Ecto neural progenitor cell (in vitro differentiated cells): ENCODE data around the gene SNX20.

Experiments used
- DNase-seq: peaks from one replicate; pipeline ENCODE4 v3.0.0-alpha.2; 2018; ENCODE audit warnings: low spot score

The SNX20 gene

GRCh38 chr16:50634947-50635346, 46.2 kb downstream of the SNX20 start:
- DNase-seq: no peak

GRCh38 chr16:50634090-50634489, 47.0 kb downstream of the SNX20 start:
- no peak for DNase-seq

- no peak for DNase-seq
Measured at GRCh38 chr16:50632927-50633800, 47.9 kb downstream of the SNX20 start.

- no peak for DNase-seq
Measured at GRCh38 chr16:50631985-50632576, 49.0 kb downstream of the SNX20 start.

- DNase-seq: no peak
Measured at GRCh38 chr16:50631249-50631984, 49.7 kb downstream of the SNX20 start.

GRCh38 chr16:50630394-50631020, 50.6 kb downstream of the SNX20 start:
- no peak for DNase-seq

GRCh38 chr16:50629334-50629733, 51.8 kb downstream of the SNX20 start:
- no peak for DNase-seq

GRCh38 chr16:50628156-50628802, 52.8 kb downstream of the SNX20 start:
- DNase-seq: no peak

GRCh38 chr16:50627419-50627818, 53.7 kb downstream of the SNX20 start:
- DNase-seq: no peak

- DNase-seq: no peak
Measured at GRCh38 chr16:50626868-50627267, 54.2 kb downstream of the SNX20 start.

GRCh38 chr16:50625374-50625773, 55.7 kb downstream of the SNX20 start:
- DNase-seq: no peak

GRCh38 chr16:50624449-50624970, 56.6 kb downstream of the SNX20 start:
- DNase-seq: no peak

- DNase-seq: no peak
Measured at GRCh38 chr16:50622643-50623369, 58.3 kb downstream of the SNX20 start.

- no peak for DNase-seq
Measured at GRCh38 chr16:50622029-50622428, 59.1 kb downstream of the SNX20 start.
